ENCODE results near the gene PAF1. TPM values are rescaled to one million over a fixed set of nuclear protein-coding genes. Genes with fewer than 3 reads are reported as not detected.

PAF1 gene
- total and polyA plus RNA-seq, 2 of the 13 experiments (the other 11 are each of a cell fraction or from before 2014, with no cell fraction given): 30.2 to 31.1 TPM

DNA sequence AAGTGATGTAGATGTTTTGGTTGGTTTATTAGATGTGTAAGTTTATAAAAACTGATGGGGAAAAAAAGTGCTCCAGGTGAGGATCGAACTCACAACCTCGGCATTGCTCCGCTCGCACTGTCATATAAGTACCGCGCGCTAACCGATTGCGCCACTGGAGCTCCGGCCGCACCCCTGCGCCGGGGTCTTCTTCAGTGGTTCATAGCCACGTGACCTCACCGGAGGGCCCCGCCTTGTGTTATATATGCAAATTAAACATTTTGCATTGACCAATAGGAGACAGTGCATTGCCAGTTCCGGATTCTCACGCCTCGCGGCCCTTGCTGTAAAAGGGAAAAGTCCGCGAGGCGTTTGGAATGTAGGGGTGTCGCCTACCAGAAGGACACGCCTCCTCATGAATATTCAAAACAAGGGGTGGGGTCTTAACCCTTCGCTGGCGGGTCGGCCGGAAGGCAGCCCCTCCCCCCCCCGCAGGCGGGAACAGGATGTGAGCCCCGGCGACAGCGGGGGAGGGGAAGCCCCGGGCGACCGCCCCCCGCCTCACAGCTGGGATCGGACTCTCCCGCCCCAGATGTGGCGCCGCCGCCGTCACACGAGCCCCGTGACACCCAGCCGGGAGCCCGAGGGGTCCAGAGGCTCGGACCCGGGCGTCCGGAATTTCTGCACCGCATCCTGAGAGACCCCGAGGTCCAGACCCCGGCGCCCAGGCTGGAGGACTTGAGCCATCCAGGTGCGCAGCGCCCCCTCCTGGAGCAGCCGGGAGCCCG, 21.4 kb upstream of the PAF1 start, which contains the start of gene PLEKHG2 (continued):
- TF ChIP-seq, protein P1, sequence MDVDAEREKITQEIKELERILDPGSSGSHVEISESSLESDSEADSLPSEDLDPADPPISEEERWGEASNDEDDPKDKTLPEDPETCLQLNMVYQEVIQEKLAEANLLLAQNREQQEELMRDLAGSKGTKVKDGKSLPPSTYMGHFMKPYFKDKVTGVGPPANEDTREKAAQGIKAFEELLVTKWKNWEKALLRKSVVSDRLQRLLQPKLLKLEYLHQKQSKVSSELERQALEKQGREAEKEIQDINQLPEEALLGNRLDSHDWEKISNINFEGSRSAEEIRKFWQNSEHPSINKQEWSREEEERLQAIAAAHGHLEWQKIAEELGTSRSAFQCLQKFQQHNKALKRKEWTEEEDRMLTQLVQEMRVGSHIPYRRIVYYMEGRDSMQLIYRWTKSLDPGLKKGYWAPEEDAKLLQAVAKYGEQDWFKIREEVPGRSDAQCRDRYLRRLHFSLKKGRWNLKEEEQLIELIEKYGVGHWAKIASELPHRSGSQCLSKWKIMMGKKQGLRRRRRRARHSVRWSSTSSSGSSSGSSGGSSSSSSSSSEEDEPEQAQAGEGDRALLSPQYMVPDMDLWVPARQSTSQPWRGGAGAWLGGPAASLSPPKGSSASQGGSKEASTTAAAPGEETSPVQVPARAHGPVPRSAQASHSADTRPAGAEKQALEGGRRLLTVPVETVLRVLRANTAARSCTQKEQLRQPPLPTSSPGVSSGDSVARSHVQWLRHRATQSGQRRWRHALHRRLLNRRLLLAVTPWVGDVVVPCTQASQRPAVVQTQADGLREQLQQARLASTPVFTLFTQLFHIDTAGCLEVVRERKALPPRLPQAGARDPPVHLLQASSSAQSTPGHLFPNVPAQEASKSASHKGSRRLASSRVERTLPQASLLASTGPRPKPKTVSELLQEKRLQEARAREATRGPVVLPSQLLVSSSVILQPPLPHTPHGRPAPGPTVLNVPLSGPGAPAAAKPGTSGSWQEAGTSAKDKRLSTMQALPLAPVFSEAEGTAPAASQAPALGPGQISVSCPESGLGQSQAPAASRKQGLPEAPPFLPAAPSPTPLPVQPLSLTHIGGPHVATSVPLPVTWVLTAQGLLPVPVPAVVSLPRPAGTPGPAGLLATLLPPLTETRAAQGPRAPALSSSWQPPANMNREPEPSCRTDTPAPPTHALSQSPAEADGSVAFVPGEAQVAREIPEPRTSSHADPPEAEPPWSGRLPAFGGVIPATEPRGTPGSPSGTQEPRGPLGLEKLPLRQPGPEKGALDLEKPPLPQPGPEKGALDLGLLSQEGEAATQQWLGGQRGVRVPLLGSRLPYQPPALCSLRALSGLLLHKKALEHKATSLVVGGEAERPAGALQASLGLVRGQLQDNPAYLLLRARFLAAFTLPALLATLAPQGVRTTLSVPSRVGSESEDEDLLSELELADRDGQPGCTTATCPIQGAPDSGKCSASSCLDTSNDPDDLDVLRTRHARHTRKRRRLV (CRISPR knock-in tag; IDR thresholded peaks at IDR 0.05): peak; percentile 98
- TF ChIP-seq, protein P2, sequence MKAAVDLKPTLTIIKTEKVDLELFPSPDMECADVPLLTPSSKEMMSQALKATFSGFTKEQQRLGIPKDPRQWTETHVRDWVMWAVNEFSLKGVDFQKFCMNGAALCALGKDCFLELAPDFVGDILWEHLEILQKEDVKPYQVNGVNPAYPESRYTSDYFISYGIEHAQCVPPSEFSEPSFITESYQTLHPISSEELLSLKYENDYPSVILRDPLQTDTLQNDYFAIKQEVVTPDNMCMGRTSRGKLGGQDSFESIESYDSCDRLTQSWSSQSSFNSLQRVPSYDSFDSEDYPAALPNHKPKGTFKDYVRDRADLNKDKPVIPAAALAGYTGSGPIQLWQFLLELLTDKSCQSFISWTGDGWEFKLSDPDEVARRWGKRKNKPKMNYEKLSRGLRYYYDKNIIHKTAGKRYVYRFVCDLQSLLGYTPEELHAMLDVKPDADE (CRISPR knock-in tag; IDR thresholded peaks at IDR 0.05): no peak
- TF ChIP-seq ZNF746 (CRISPR knock-in tag; IDR thresholded peaks at IDR 0.05): peak; percentile 21
- TF ChIP-seq PAWR (CRISPR knock-in tag; IDR thresholded peaks at IDR 0.05; ENCODE audit: borderline replicate concordance): no peak
- TF ChIP-seq MYNN (CRISPR knock-in tag; IDR thresholded peaks at IDR 0.05; ENCODE audit: low read depth): no peak
- TF ChIP-seq, protein P3, sequence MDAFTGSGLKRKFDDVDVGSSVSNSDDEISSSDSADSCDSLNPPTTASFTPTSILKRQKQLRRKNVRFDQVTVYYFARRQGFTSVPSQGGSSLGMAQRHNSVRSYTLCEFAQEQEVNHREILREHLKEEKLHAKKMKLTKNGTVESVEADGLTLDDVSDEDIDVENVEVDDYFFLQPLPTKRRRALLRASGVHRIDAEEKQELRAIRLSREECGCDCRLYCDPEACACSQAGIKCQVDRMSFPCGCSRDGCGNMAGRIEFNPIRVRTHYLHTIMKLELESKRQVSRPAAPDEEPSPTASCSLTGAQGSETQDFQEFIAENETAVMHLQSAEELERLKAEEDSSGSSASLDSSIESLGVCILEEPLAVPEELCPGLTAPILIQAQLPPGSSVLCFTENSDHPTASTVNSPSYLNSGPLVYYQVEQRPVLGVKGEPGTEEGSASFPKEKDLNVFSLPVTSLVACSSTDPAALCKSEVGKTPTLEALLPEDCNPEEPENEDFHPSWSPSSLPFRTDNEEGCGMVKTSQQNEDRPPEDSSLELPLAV (CRISPR knock-in tag; conservative IDR thresholded peaks at IDR 0.05; ENCODE audit: low read depth): no peak
- TF ChIP-seq ZNF430 (CRISPR knock-in tag; IDR thresholded peaks at IDR 0.05): 0 out of 2 replicates have a peak, but pooled peaks have one; percentile 14
- no peak for TF ChIP-seq ZNF564 (CRISPR knock-in tag; IDR thresholded peaks at IDR 0.05)
- TF ChIP-seq ZNF724P (CRISPR knock-in tag; IDR thresholded peaks at IDR 0.05; ENCODE audit: borderline replicate concordance): no peak
- no peak for TF ChIP-seq ZNF253 (CRISPR knock-in tag; IDR thresholded peaks at IDR 0.05; ENCODE audit: borderline replicate concordance)
- TF ChIP-seq SRY (CRISPR knock-in tag; IDR thresholded peaks at IDR 0.05): peak; percentile 41; the same call in 1 of the 2 replicates
- TF ChIP-seq, protein P4, sequence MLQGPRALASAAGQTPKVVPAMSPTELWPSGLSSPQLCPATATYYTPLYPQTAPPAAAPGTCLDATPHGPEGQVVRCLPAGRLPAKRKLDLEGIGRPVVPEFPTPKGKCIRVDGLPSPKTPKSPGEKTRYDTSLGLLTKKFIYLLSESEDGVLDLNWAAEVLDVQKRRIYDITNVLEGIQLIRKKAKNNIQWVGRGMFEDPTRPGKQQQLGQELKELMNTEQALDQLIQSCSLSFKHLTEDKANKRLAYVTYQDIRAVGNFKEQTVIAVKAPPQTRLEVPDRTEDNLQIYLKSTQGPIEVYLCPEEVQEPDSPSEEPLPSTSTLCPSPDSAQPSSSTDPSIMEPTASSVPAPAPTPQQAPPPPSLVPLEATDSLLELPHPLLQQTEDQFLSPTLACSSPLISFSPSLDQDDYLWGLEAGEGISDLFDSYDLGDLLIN (CRISPR knock-in tag; IDR thresholded peaks at IDR 0.05; ENCODE audit: borderline replicate concordance): 0 out of 2 replicates have a peak, but pooled peaks have one; percentile 52
- TF ChIP-seq FOXA3 (CRISPR knock-in tag; IDR thresholded peaks at IDR 0.05): peak; percentile 34; the same call in 1 of the 2 replicates
- peak; percentile 9; the same call in 1 of the 2 replicates for TF ChIP-seq HDAC2 (CRISPR knock-in tag; IDR thresholded peaks at IDR 0.05)
- no peak; the same call in 1 of the 2 replicates for TF ChIP-seq MTF1 (CRISPR knock-in tag; IDR thresholded peaks at IDR 0.05)
- TF ChIP-seq MTA1 (CRISPR knock-in tag; IDR thresholded peaks at IDR 0.05; ENCODE audit: borderline replicate concordance): no peak; the same call in 1 of the 2 replicates
- TF ChIP-seq, protein P5, sequence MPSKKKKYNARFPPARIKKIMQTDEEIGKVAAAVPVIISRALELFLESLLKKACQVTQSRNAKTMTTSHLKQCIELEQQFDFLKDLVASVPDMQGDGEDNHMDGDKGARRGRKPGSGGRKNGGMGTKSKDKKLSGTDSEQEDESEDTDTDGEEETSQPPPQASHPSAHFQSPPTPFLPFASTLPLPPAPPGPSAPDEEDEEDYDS (CRISPR knock-in tag; IDR thresholded peaks at IDR 0.05): peak; percentile 58
- TF ChIP-seq ZNF768 (CRISPR knock-in tag; IDR thresholded peaks at IDR 0.05): no peak
- no peak; the same call in 1 of the 2 replicates for TF ChIP-seq MXD4 (CRISPR knock-in tag; IDR thresholded peaks at IDR 0.05)

All from HepG2 (cell line).